ENCODE data around the gene ANO1. TPM values are rescaled to one million over a fixed set of nuclear protein-coding genes. Genes with fewer than 3 reads are reported as not detected.

ANO1 gene
- total RNA-seq, 1 donor from 2014 or later, result 0.41 TPM

DNA sequence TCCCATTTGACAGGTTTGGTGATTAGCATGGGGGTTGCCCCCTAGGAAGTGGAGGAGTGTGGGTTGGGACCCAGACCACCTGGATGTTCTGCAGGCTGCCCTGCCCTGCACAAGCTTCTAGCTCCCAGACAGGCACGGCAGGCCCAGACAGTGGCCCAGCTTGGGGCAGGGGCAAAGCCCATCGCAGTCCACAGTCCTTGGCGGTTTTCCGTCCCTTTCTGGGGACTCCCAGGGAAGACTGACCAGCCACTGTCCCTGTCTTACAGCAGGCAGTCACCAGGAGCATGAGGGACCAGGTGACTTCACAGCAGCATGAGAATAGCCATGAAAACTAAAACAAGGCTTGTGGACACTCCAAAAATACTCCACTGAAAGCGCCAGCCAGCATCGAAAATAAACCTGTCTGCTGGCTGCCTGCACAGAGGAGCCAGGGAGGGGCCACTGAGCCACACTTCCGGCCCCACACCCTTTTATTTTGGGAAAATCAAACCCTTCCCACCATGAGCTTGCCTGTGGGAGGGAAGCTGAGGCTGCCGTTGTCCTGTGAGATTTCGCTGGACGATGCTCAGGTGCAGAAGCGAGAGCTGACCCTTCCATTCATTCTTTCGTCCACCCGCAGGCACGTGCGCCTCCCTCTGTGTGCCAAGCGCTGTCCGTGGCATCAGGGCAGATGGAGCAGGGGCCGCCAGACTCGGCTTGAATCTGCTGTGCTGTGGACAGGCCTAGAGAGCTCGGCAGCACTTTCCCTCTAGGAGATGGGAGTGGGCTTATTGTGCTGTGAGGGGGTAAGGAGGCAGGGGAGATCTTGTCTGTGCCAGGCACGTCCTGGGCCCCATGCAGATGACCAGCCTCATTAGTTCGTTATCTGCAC lies 153.0 kb downstream of the ANO1 start:
- no peak for FAIRE-seq
- no peak for DNase-seq (ENCODE audit: low spot score in 2 of 2)

DNA sequence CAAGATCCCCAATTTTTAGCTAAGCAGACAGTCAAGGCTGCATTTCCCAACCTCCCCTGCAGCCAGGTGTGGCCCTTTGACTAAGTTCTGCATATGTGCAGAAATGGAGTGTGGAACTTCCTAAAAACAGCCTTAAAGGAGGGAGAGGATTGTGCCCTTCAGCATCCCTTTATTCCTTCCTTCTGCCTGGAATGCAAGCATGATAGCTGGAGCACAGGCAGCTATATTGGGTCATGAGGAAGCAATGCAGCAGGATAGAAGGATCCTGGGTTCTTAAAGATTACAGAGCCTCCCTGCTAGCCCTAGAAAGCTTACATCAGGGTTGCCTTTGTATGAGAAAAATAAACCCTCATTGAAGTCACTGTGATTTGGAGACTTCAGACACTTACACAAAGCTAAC lies 154.9 kb downstream of the ANO1 start:
- no peak for DNase-seq (ENCODE audit: low spot score in 2 of 2)
- no peak for FAIRE-seq

DNA sequence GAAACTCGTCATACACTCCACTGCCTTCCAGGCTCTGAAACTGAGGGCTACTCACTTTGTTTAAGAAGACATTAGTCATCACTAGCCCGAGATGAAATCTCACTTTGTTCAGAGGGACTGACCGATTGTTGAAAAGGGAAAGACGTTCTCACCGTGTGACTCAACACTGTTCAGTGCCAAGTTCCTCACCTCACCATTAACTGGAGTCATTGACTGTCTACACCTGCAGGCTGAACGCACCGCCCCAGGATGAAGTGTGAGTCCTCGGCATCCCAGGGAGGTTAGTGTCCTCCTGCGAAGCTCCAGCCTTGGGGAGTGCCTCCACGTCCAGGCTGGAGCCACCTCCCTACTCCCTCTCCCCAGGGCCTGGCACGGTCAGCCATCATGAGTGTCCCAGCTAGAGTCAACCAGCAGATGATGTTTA lies 155.4 kb downstream of the ANO1 start:
- FAIRE-seq (no peak), DNase-seq (ENCODE audit: low spot score in 2 of 2) (no peak)

DNA sequence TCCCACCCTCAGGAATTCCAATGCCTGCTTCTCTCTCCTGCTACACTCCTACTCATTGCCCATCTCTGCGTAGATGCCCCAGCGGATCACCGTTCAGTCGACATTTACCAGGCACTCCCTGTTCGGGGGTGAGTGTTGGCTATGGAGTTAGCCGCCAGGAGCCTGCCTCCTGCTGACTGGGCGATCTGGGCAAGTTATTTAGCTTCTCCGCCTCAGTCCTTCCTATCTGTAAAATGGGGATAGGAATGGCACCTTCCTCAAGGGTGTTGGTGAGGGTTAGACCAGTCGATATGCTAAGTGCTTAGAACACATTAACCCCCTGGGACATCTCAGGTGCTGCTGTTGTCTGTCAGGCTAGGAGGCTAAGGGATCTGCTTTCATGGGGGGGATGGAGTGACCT lies 155.8 kb downstream of the ANO1 start:
- FAIRE-seq (no peak), DNase-seq (ENCODE audit: low spot score in 2 of 2) (no peak)

Small RNA genes within 50 kb of the gene (small RNA-seq; reads per million reads assigned to genes)
- gene RNU6-1175P, result not detected

Other genes starting within 250 kb of the ANO1 start
- 20.0 TPM for gene FADD, start 125.0 kb downstream of the ANO1 start, total RNA-seq
- 37.9 TPM for gene PPFIA1, start 192.4 kb downstream of the ANO1 start, total RNA-seq

Measured in frontal cortex (tissue), 4 donors.